Smooth muscle cell (in vitro differentiated cells): Measurements from ENCODE around the gene FBXO42. TPM values are rescaled to one million over a fixed set of nuclear protein-coding genes. Genes with fewer than 3 reads are reported as not detected.

Experiments used
- DNase-seq: peaks from one replicate; lab custom pipeline; 2025; ENCODE audit not compliant: unreplicated experiment; lab: John Stamatoyannopoulos, UW
- H2AFZ ChIP-seq: fragments of 200-600 bp; sonication (generic); 2 replicates; pipeline ENCODE4 v1.6.0; 2016; ENCODE audit warnings: antibody characterized with exemption, low read depth, mild to moderate bottlenecking
- H3F3A ChIP-seq: fragments of 200-600 bp; sonication (generic); 2 replicates; pipeline ENCODE4 v1.6.0; 2017; ENCODE audit warnings: antibody characterized with exemption, low read depth
- H3K27ac ChIP-seq: fragments of 200-600 bp; sonication (generic); 2 replicates; pipeline ENCODE4 v1.5.1; 2016; ENCODE audit warnings: low read depth, mild to moderate bottlenecking
- H3K27me3 ChIP-seq: fragments of 200-600 bp; sonication (generic); 2 replicates; pipeline ENCODE4 v1.6.1; 2016; ENCODE audit warnings: low read depth, mild to moderate bottlenecking
- H3K36me3 ChIP-seq: fragments of 200-600 bp; sonication (generic); 2 replicates; pipeline ENCODE4 v1.5.1; 2016; ENCODE audit warnings: low read depth
- H3K4me1 ChIP-seq: fragments of 200-600 bp; sonication (generic); 2 replicates; pipeline ENCODE4 v1.5.1; 2016; ENCODE audit warnings: low read depth
- H3K4me2 ChIP-seq: fragments of 200-600 bp; sonication (generic); 2 replicates; pipeline ENCODE4 v1.6.0; 2016; ENCODE audit warnings: mild to moderate bottlenecking
- H3K4me3 ChIP-seq: fragments of 200-600 bp; sonication (generic); 2 replicates; pipeline ENCODE4 v1.5.1; 2016; ENCODE audit warnings: mild to moderate bottlenecking
- H3K79me2 ChIP-seq: fragments of 200-600 bp; sonication (generic); 2 replicates; pipeline ENCODE4 v1.6.0; 2016; ENCODE audit warnings: low read depth, mild to moderate bottlenecking
- H3K9ac ChIP-seq: fragments of 200-600 bp; sonication (generic); 2 replicates; pipeline ENCODE4 v1.6.0; 2016; ENCODE audit warnings: low read depth
- H3K9me3 ChIP-seq: fragments of 200-600 bp; sonication (generic); replicated peaks from 2 replicates; pipeline ENCODE4 v1.5.1; 2016; ENCODE audit warnings: low read depth
- H4K20me1 ChIP-seq: fragments of 200-600 bp; sonication (generic); 2 replicates; pipeline ENCODE4 v1.6.0; 2016; ENCODE audit warnings: low read depth
- CTCF ChIP-seq: fragments of 200-600 bp; sonication (generic); IDR thresholded peaks from 2 replicates; pipeline ENCODE4 v1.5.1; 2017; ENCODE audit warnings: borderline replicate concordance, mild to moderate bottlenecking, antibody characterized with exemption; ENCODE audit not compliant: insufficient read depth, poor library complexity, severe bottlenecking
- WGBS: methylation state at CpG from one replicate; pipeline ENCODE4 v1.1.7; 2016; ENCODE audit warnings: low lambda C conversion rate; 5-methylcytosine and 5-hydroxymethylcytosine counted together
- polyA plus RNA-seq: library from polyadenylated mRNA; unstranded; fragments of >200 nt; fragmentation: Nextera tagmentation; extraction: Ambion mirVana; gene quantifications from 2 replicates; pipeline ENCODE4 v1.2.1, GENCODE V29; 2016
- total RNA-seq: library from RNA; depleted of rRNA; stranded (reverse); fragments of >200 nt; gene quantifications from 2 replicates; pipeline ENCODE4 v1.2.3, GENCODE V29; 2014

FBXO42 gene
- total and polyA plus RNA-seq, 2 experiments from 2014 or later = 14.7 to 22.6 TPM

- 94% methylated on average over 17 of the region's 17 CpGs for WGBS
- Histone ChIP-seq H3K79me2 (no peaks in the 10 kb centered on the region), H3K9me3 (no peaks in the 10 kb centered on the region), H2AFZ (no peak overlapping the region), H3K36me3 (no peaks in the 10 kb centered on the region), H3K9ac (no peak overlapping the region), H3K4me2 (no peak overlapping the region), H3K27ac (no peak overlapping the region), H3K27me3 (no peaks in the 10 kb centered on the region), H4K20me1 (peaks cover 7% of the 10 kb centered on the region), H3F3A (peaks cover 3% of the 10 kb centered on the region), H3K4me3 (no peak overlapping the region), H3K4me1 (peaks cover 4% of the 10 kb centered on the region)
- no peak for TF ChIP-seq CTCF
- no peak for DNase-seq
Observed at GRCh38 chr1:16242556-16243214, 109.6 kb downstream of the FBXO42 start.

- 87% methylated on average over 10 of the region's 10 CpGs for WGBS
- Histone ChIP-seq H3F3A (no peaks in the 10 kb centered on the region), H2AFZ (no peak overlapping the region), H3K27ac (no peak overlapping the region), H4K20me1 (no peaks in the 10 kb centered on the region), H3K4me1 (peaks cover 9% of the 10 kb centered on the region), H3K27me3 (no peaks in the 10 kb centered on the region), H3K9me3 (no peaks in the 10 kb centered on the region), H3K4me2 (no peak overlapping the region), H3K36me3 (no peaks in the 10 kb centered on the region), H3K4me3 (no peak overlapping the region), H3K9ac (no peak overlapping the region), H3K79me2 (no peaks in the 10 kb centered on the region)
- TF ChIP-seq CTCF = no peak
- no peak for DNase-seq
Observed at GRCh38 chr1:16241221-16241708, 111.0 kb downstream of the FBXO42 start.

- Histone ChIP-seq H3K4me2 (no peak overlapping the region), H3K36me3 (no peaks in the 10 kb centered on the region), H3K4me1 (peaks cover 9% of the 10 kb centered on the region), H3K79me2 (no peaks in the 10 kb centered on the region), H3K9ac (no peak overlapping the region), H3K4me3 (no peak overlapping the region), H3K27me3 (no peaks in the 10 kb centered on the region), H2AFZ (no peak overlapping the region), H3F3A (peaks cover 6% of the 10 kb centered on the region), H3K9me3 (no peaks in the 10 kb centered on the region), H4K20me1 (no peaks in the 10 kb centered on the region), H3K27ac (no peak overlapping the region)
- no peak for DNase-seq
- 85% methylated on average over 2 of the region's 2 CpGs for WGBS
- no peak for TF ChIP-seq CTCF
Observed at GRCh38 chr1:16239972-16240491, 112.2 kb downstream of the FBXO42 start.
